ENCODE results near the gene FAM3B.

Gene FAM3B

DNA sequence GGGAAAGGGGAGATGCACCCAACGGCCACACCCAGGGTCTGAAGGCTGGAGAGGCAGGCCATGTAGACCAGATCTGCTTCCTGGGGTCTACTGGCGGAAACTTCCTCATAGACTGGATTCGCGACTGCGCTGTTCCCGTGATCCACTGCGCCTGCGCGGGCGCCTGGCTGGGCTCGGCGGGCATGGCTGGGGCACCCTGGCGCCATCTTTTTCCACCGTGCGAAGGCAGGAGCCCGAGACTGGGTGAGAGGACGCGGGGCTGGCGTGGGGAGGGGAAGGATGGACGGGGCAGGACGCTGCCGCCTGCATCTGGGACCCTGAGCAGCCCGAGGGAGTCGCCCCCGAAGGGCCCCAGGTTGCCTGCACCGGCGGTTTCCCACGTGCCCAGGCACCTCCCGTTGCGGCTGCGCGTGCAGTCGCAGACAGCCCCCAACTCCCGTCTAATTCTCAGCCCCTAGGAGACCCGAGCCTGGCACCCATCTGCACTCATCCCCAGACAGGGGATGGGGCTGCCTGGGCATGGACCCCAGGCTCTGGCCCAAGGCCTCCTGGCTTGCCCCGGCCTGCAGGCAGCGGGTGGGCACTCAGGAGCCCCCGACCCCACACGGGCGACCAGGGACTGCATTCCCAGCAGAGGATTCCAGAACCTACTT, 12.4 kb upstream of the FAM3B start:
- no peak overlapping the region for H3K4me3 ChIP-seq (ENCODE audit: low read depth, low read length)
- ChIA-PET POLR2A (no interaction called here), CTCF (interaction anchor here (0.9 kb wide), 1 partner anchor 21 kb away, joined by 4 read pairs; no protein-coding TSS in a partner anchor)
- TF ChIP-seq ZNF114 (tag by site-specific recombination; IDR thresholded peaks at IDR 0.05) (no peak), PRDM4 (tag by site-specific recombination; IDR thresholded peaks at IDR 0.05) (no peak), ZNF623 (tag by site-specific recombination; IDR thresholded peaks at IDR 0.05) (no peak), ZNF18 (tag by site-specific recombination; IDR thresholded peaks at IDR 0.05) (no peak), ZNF449 (tag by site-specific recombination; IDR thresholded peaks at IDR 0.05) (no peak), ZNF138 (tag by site-specific recombination; IDR thresholded peaks at IDR 0.05; ENCODE audit: borderline replicate concordance) (no peak), ZXDB (tag by site-specific recombination; IDR thresholded peaks at IDR 0.05) (no peak), ZNF121 (tag by site-specific recombination; IDR thresholded peaks at IDR 0.05) (no peak), OSR2 (tag by site-specific recombination; IDR thresholded peaks at IDR 0.05) (no peak), ZNF112 (tag by site-specific recombination; IDR thresholded peaks at IDR 0.05) (no peak), ZNF19 (tag by site-specific recombination; IDR thresholded peaks at IDR 0.05; ENCODE audit: low read depth) (no peak), ZNF311 (tag by site-specific recombination; IDR thresholded peaks at IDR 0.05; ENCODE audit: borderline replicate concordance) (no peak), ZIC2 (tag by site-specific recombination; IDR thresholded peaks at IDR 0.05) (no peak), ZNF513 (tag by site-specific recombination; IDR thresholded peaks at IDR 0.05) (no peak), BCL11A (tag by site-specific recombination; IDR thresholded peaks at IDR 0.05; ENCODE audit: low read depth) (no peak), ZBTB8A (tag by site-specific recombination; IDR thresholded peaks at IDR 0.05) (no peak)
- TF ChIP-seq, protein P1, sequence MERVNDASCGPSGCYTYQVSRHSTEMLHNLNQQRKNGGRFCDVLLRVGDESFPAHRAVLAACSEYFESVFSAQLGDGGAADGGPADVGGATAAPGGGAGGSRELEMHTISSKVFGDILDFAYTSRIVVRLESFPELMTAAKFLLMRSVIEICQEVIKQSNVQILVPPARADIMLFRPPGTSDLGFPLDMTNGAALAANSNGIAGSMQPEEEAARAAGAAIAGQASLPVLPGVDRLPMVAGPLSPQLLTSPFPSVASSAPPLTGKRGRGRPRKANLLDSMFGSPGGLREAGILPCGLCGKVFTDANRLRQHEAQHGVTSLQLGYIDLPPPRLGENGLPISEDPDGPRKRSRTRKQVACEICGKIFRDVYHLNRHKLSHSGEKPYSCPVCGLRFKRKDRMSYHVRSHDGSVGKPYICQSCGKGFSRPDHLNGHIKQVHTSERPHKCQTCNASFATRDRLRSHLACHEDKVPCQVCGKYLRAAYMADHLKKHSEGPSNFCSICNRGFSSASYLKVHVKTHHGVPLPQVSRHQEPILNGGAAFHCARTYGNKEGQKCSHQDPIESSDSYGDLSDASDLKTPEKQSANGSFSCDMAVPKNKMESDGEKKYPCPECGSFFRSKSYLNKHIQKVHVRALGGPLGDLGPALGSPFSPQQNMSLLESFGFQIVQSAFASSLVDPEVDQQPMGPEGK (tag by site-specific recombination; IDR thresholded peaks at IDR 0.05): no peak
- TF ChIP-seq, protein P2, sequence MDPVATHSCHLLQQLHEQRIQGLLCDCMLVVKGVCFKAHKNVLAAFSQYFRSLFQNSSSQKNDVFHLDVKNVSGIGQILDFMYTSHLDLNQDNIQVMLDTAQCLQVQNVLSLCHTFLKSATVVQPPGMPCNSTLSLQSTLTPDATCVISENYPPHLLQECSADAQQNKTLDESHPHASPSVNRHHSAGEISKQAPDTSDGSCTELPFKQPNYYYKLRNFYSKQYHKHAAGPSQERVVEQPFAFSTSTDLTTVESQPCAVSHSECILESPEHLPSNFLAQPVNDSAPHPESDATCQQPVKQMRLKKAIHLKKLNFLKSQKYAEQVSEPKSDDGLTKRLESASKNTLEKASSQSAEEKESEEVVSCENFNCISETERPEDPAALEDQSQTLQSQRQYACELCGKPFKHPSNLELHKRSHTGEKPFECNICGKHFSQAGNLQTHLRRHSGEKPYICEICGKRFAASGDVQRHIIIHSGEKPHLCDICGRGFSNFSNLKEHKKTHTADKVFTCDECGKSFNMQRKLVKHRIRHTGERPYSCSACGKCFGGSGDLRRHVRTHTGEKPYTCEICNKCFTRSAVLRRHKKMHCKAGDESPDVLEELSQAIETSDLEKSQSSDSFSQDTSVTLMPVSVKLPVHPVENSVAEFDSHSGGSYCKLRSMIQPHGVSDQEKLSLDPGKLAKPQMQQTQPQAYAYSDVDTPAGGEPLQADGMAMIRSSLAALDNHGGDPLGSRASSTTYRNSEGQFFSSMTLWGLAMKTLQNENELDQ (tag by site-specific recombination; IDR thresholded peaks at IDR 0.05; ENCODE audit: low read depth): no peak
- no peaks in the 10 kb centered on the region for H3K36me3 ChIP-seq (ENCODE audit: control insufficient read depth in 2 of 2, insufficient read depth in 1 of 2, low read length in 2 of 2)
- no peak overlapping the region for H3K27ac ChIP-seq (ENCODE audit: extremely low read depth, low read depth, low read length)
- H3K4me1 ChIP-seq (ENCODE audit: control insufficient read depth, insufficient read depth, low read length): no peaks in the 10 kb centered on the region
- H3K9me3 ChIP-seq (ENCODE audit: control insufficient read depth, insufficient read depth, low read depth, low read length): no peaks in the 10 kb centered on the region

Measured in HEK293 (cell line).